ENCODE results near the gene TCTN1. TPM values are rescaled to one million over a fixed set of nuclear protein-coding genes. Genes with fewer than 3 reads are reported as not detected.

The TCTN1 gene
- 19.2 and 19.3 TPM in 2 replicates for total RNA-seq

GRCh38 chr12:110613771-110614684, at the start of gene TCTN1:
Gene TCTN1 (plus strand): TSS chr12:110614129. CDS start chr12:110614183, 54 bp downstream.

DNA sequence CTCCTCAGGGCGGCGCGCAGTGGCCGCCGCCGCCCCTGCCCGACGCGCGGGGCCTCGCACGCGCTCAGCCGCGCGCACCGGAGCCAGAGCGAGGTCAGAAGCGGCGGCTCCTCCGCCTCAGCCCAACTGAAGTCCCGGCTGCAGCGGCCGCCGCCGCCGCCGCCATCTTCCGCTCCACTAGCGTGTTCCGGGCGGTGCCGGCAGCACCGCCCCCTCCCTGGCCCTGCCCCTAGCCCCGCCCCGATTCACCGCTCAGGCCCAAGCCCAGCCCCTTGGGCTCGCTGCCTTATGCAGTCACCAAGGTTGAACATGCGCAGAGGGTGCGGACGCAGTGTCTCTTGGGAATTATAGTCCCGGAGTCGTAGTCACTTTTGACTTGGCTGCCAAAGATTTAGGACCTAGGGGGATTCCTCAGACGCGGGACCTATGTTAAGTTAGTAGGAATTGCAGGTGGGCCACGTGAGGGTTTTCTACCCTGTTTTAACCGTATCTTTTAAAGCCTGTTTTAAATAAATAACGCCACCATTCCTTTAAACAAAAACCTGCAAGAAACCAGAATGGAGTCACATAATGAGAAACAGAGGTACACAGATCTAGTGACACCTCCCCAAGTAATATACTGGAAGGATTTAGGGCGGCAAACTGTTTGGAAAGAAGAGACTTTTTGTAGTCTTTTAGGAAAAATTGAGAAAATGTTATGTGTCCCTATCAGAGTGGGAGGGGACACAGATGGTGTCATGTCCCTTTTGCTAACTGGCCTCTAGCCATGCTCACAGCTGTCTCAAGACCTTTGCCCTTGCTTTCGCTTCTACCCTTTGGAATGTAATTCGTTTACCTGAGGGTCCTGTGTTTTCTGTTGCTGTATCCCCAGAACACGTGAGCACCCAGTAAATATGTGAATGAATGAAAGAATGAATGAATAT, 30.5 kb upstream of the TCTN1 start, which contains the start of gene PPTC7:
PPTC7 (minus strand) TSS at position 182 of the 923 bp plus-strand sequence. CDS start 287 bp downstream, outside the sequence.

GRCh38 chr12:110688446-110689280, 74.7 kb downstream of the TCTN1 start, which contains the start of gene HVCN1:
Gene HVCN1 (minus strand): TSS chr12:110689115. CDS start chr12:110683245, 5,870 bp downstream.

Other genes starting within 250 kb of the TCTN1 start
- gene ANAPC7, start 210.4 kb upstream of the TCTN1 start, total RNA-seq, result 38.9 and 49.3 TPM in 2 replicates
- gene ARPC3, start 163.8 kb upstream of the TCTN1 start, total RNA-seq, result 400 and 416 TPM in 2 replicates
- 16.8 and 24.5 TPM in 2 replicates for gene GPN3, start 145.9 kb upstream of the TCTN1 start, total RNA-seq
- 22.0 and 26.4 TPM in 2 replicates for gene FAM216A, start 145.3 kb upstream of the TCTN1 start, total RNA-seq
- gene VPS29, start 112.0 kb upstream of the TCTN1 start, total RNA-seq, result 77.5 and 100 TPM in 2 replicates
- gene RAD9B, start 111.8 kb upstream of the TCTN1 start, total RNA-seq, result under 0.01 and 0.15 TPM in 2 replicates
- gene PPTC7, start 30.8 kb upstream of the TCTN1 start, total RNA-seq, result 3.1 and 4.9 TPM in 2 replicates
- gene HVCN1, start 75.0 kb downstream of the TCTN1 start, total RNA-seq, result 4.9 and 9.6 TPM in 2 replicates
- gene PPP1CC, start 128.8 kb downstream of the TCTN1 start, total RNA-seq, result 102 and 115 TPM in 2 replicates
- gene CCDC63, start 232.9 kb downstream of the TCTN1 start, total RNA-seq, result not detected in 2 replicates